Stimulated activated CD4-positive, alpha-beta T cell treated with anti-CD3 and anti-CD28 coated beads, Interleukin-1b, Interleukin-23, amount 100 ng/mL, for 1 hour (primary cell): Measurements from ENCODE around the gene AUH.

Source experiments
- DNase-seq, 2 donors: peaks; one replicate each; pipeline ENCODE4 v3.0.0-alpha.2; 2020; ENCODE audit warnings: low read depth in 2 of 2

AUH gene

DNA sequence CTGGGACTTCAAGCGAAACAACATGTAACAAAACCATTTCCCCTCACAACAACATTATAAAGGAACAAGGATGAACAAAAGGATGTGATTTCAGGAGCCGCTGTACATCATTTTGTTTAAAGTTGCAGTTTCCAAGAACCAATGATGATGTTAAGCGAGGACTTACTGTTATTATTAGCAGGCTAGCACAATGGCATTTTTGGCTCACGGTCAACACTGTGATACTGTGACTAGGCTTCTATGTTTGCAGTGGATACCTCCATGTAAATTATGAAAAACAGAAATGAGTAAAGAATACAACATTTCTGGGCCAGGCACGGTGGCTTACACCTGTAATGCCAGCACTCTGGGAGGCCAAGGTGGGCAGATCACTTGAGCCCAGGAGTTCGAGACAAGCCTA lies 113.0 kb downstream of the AUH start:
- no peak for DNase-seq

GRCh38 chr9:91247278-91247677 lies 114.4 kb downstream of the AUH start:
- no peak for DNase-seq

- DNase-seq = no peak
Observed at GRCh38 chr9:91246846-91247245, 114.9 kb downstream of the AUH start.

- no peak for DNase-seq
Observed at GRCh38 chr9:91245431-91246313, 116.0 kb downstream of the AUH start.

DNA sequence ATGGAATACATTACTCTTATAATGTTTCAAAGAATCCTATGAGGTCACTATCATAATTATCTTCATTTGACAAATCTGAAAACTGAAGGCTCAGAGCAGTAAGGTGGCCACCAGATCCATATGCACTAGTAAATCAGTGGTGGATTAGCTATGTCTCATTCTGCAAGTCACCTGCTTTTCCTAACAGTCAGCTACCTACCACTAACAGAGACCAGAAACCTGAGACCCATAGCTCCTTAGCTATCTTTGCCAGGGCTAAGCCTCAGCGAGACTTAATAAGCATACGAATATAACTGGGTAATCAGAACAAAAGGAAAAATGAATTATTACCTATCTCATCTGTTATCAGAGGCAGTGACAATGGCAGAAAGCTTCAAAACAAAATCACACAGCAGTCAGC lies 118.7 kb downstream of the AUH start:
- DNase-seq = no peak

GRCh38 chr9:91241909-91242308 lies 119.8 kb downstream of the AUH start:
- DNase-seq = no peak

DNA sequence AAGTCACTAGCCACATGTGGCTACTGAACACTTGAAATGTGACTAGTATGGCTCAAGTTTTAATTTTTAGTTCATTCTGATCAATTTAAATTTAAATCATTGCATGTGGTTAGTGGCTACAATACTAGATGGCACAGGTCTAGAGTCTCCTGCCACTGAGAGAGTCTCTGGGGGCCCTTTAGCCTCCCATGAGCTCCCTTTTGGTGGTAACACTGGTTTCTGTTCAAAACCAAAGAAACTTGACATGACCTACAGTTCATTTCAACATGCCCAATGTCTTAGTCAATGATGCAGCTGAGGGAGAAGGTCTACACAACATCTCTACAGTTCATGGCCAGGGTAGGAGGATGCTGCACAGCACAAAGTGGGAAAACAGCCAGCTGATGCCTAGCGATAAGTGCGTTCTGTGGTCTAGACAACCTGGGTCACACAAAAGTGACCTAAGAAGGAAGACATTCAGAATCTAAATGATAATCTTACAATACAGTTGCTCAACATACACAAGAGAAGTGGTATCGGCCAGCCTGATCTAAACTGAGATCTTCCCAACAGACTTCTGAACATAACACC lies 121.0 kb downstream of the AUH start:
- no peak for DNase-seq

DNA sequence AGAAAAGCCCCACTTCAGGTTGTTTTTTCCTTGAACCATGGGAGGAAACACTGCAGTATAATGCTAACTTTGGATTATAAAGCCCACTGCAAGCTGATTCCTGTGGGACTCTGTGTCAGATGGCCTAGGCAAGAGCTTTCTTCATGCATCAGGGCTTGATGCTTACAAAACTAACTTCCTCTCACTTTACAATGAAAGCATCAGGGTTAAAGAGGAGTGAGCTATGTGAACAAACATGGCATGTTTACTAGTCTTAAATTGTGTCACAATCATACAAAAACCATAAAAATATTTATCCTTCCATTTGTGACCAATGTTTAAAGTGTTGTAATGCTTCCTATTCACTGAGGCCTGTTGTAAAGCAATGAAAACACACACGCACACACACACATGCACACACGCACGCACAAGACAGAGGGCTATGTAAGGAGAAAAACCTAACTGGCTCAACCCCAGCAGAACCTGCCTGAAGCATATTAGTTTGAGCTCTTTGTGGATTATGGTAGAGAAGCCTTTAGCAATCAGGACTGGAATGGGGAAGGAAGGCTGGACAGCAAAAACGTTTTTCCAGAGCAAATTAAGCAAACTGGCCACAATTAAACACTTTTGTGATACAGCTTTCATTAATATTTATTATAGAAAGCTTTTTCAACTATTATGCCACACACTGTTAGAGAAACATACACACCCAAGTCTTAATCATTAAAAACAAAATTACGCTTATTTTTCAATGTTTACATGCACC lies 122.2 kb downstream of the AUH start:
- DNase-seq = no peak

- no peak for DNase-seq
Observed at GRCh38 chr9:91234523-91234922, 127.2 kb downstream of the AUH start.

DNA sequence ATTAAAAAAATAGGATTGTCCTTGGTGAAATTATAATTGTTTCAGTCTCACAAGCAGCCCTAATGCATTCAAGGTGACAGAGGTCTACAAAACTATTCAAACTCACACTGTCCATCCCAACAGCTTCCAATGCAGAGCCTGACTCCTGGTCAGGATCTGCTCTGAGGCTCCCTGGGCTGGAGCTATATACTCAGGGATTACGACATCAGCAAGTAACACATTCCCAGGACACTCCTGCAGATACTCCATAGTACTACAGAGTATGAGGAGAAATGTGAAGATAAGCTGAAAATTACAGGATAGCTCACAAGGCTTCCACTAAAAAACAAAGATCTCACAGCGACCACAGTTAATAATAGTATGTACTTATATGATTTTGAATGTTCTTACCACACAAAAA lies 130.1 kb downstream of the AUH start:
- DNase-seq = no peak

DNA sequence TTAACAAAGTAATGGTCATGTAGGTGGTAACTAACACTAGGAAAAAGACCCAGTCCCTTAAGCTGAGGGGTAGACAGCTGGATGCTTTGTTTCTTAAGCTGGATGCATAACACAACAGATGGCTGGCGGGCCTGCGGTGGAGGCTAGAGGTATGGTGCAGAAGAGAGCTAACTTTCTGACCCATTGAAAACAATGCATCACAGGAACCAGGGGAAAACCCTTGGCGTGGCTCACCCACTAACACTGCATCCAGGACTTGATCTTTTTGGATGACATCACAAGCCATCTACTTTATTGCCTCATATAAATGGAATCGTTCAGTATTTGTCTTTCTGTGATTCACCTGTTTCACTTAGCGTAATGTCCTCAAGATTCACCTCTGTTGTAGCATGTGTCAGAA lies 138.7 kb downstream of the AUH start:
- no peak for DNase-seq

GRCh38 chr9:91222457-91222856 lies 139.3 kb downstream of the AUH start:
- no peak for DNase-seq

DNA sequence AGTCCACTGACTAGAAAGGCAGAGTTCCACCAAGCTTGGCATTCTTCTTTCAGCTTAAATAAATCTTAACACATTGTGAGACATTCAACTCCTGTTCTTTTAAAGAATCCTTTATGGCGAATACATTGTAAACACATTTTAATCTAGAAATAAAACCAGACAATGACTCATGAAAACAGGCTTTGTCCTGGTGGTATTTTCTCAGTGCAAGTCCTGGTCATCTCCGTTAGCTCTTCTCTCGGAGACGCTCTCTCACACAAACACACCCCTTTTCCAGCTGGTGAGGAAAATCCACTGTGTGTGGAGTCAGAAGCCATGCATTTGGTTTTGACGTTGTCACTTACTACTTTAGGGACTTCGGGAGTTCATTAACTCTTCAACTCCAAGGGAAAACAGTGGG lies 140.4 kb downstream of the AUH start:
- no peak for DNase-seq

DNA sequence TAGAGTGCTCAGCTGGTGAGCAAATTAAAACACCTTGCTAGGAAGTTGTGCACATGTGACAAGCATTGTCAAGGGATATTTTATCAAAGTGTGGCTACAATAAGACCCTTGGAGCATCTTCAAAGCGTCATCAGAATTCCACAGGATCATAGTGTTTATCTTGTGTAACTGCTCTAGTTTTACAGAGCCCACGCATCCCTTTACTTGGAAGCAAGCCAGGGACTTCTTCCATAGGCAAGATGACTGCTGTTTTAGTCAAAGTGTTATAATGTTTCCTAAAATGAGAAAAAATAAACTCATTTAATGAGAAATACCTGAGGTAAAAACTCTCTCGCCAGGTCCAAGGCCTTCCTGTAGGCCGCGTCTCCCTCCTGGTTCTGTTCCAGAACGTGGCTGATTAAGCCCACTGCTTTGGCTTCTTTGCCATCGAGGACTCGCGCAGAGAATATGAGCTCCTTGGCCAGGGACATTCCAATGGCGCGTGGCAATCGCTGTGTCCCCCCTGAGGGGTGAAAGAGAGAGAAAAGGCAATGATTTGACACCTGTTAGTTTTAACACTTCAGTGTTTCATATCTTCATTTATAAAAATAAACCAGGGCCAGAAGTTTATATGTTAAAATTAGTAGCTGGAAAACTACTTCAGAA lies 141.1 kb downstream of the AUH start:
- no peak for DNase-seq

DNA sequence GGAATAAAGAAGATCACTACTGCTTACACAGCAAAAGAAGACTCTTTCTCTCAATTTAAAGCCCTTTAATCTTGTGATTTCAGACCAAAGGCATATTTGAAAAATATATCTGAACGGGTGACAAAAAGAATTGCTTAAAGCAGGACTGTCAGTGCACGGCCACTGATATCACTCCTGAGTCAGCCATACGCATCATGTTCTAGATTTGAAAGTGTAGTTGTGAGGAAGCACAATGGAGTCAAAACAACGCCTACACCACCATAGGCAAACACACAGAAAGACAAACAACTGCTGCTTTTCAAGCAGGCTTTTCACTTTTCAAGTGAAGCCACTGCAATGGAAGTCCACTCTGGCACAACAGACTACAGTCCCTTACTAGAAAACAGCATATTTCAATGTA lies 141.7 kb downstream of the AUH start:
- no peak for DNase-seq

- DNase-seq = no peak
Observed at GRCh38 chr9:91219557-91219956, 142.2 kb downstream of the AUH start.

DNA sequence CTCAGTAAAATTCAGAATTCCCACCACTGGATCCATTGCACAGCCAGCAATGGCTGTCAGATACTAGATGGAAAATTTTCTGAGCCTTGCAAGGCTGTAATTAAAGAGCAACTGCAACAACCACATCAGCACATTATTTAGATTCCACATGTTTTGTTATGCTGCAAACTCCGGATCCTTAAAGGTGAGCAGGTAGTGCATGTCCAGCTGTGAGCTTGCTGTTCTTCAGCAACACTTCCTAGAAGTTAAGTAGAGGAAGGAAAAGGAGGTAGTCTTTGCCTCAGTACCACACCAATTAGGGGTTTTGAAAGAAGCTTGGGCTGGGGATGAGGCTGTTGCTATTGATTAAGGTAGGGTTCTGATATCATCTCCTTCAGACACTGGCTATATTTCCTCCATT lies 144.3 kb downstream of the AUH start:
- no peak for DNase-seq

DNA sequence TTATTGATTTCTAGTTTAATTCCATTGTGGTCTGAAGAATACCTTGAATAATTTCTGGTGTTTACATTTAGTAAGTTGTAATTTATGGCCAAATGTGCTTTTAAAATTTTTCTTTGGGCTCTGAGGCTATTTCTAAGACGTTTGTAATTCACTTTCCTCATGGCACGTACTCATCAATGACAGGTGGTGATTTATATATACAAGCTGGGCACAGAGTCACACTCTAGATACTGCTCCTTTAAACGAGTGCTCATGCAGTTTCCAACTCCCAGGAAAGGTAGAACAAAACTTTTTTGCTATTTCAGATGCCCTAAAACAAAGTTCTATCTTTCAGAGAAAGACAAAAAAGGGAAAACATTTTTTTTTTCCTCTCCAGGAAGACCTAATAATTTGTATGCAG lies 146.9 kb downstream of the AUH start:
- DNase-seq = no peak

DNA sequence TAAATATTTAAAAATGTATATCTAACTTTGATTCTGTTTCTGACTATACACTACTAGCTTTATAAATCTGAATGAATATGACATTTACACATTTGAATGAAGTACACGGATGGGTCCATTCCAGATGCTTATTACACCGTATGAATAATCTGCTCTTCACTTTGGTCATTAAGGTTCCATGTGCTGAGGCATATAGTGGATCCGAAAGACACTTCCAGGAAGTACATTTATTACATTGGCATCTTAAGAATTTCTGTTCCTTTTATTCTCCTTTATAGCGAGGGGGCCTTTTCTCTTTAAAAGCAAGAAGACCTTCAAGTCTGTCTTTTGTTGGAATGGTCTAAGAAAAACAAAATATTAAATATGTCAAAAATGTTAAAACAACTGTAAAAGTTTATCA lies 147.6 kb downstream of the AUH start:
- DNase-seq = no peak

DNA sequence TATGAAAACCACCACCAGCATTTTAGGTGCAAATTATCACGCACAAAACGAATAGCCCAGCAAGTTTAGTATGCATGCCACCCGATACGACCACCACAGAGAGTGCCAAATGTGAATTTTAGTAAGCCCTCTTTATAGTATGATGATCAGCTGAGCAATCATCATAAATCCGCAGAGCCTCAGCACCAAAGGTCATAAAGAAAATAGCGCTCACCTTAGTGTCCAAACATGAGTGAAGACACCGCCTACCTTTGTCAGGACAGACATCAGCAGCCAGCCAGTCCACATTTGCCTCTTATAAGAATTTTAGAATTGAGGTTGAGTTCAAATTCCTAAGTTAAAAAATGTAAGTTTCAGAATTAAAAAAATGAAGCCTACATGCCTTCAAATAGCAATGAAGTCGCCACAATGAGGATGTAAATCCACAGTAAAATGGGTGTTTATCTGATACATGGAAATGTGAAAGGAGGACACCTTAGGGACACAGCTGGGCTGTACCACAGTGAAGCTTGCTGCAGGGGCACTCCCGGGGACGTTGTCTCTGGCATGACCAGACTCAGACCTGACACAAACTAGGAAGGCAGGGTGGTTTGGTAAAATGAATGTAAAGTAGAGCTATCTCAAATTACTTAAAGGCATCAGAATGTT lies 149.0 kb downstream of the AUH start:
- no peak for DNase-seq

- DNase-seq = no peak
Observed at GRCh38 chr9:91211919-91212318, 149.8 kb downstream of the AUH start.

GRCh38 chr9:91211414-91211813 lies 150.3 kb downstream of the AUH start:
- no peak for DNase-seq
